Tibial artery (tissue), 4 donors: ENCODE measurements around the gene ACBD4.
A peak's percentile ranks its signal among the peaks of the same experiment; 100 is the strongest.

ENCODE experiments used
- DNase-seq, 2 donors: peaks; one replicate each; pipeline ENCODE4 v3.0.0-alpha.2; 2019
- H3K27ac ChIP-seq, 2 donors: fragments of 200-600 bp; sonication (generic) in 1 of 2; 1 replicate in 1 of 2; 2 replicates in 1 of 2; pipeline ENCODE4 v1.5.1; 2018 to 2019; ENCODE audit warnings: mild to moderate bottlenecking in 1 of 2
- H3K27me3 ChIP-seq, 2 donors: fragments of 200-600 bp; sonication (generic) in 1 of 2; one replicate each; pipeline versions ENCODE4 v1.5.1 to v1.6.0; 2016 to 2019
- H3K36me3 ChIP-seq, 3 donors: fragments of 200-600 bp; sonication (generic) in 2 of 3; one replicate each; pipeline ENCODE4 v1.5.1; 2016 to 2019; ENCODE audit warnings: mild to moderate bottlenecking in 2 of 3
- H3K4me1 ChIP-seq, 4 donors: fragments of 200-600 bp; sonication (generic) in 2 of 4; 1 replicate in 3 of 4; 2 replicates in 1 of 4; pipeline ENCODE4 v1.5.1; 2016 to 2019
- H3K4me3 ChIP-seq, 2 donors: fragments of 200-600 bp; sonication (generic) in 1 of 2; 1 replicate in 1 of 2; 2 replicates in 1 of 2; pipeline ENCODE4 v1.5.1; 2018 to 2019; ENCODE audit warnings: mild to moderate bottlenecking in 2 of 2
- H3K9me3 ChIP-seq, 3 donors: fragments of 200-600 bp; sonication (generic) in 1 of 3; one replicate each; pipeline ENCODE4 v1.5.1; 2016 to 2019
- intact Hi-C: fragments of 100-400 bp; cut with DNase I; formaldehyde crosslinking; loops from one replicate; pipeline ENCODE4 v1.15.0; 2023; ENCODE audit warnings: low total_unique reads
- TF ChIP-seq, protein P1 (sequence below), 2 experiments: fragments of 200-600 bp in 1 of 2; fragments of 450-650 bp in 1 of 2; IDR thresholded peaks; one replicate each; pipeline ENCODE4 v1.5.1; 2017 to 2019; ENCODE audit warnings: antibody characterized with exemption in 2 of 2, mild to moderate bottlenecking in 1 of 2, moderate library complexity in 1 of 2

The ACBD4 gene

DNA sequence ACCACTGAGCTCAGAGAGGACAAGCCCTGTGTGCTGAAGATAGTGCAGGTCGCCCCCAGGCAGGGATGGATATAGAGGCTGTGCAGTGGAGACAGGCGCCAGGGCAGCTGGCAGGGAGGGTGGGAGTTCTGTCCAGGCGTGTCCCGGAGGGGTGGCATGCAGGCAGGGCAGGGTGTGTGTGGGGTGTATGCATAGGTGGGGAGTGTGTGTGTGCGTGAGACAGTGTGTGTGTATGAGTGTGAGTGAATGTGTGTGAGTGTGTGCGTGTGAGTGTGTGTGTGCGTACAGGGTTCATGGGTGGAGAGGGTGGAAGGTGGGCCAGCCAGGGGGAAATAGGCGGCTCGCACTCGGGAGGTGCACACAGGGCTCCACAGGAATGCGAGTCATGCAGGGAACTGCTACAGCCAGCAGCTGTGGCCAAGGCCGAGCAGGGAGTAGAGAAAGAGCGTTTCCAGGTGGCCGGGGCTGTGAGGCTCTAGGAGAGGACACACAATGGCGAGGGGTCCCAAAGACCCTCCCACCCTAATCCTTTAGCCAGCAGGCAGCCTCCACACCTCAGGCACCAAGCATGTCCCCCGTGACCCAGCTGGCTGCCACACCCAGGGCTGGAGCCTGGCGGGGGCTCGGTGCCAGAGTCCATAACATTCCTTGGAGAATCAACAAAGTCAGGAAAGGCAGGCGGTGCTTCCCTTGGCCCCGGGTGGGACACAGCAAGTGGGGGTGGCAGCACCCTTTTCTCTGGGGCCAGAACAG lies 7.8 kb upstream of the ACBD4 start:
- TF ChIP-seq, protein P1, sequence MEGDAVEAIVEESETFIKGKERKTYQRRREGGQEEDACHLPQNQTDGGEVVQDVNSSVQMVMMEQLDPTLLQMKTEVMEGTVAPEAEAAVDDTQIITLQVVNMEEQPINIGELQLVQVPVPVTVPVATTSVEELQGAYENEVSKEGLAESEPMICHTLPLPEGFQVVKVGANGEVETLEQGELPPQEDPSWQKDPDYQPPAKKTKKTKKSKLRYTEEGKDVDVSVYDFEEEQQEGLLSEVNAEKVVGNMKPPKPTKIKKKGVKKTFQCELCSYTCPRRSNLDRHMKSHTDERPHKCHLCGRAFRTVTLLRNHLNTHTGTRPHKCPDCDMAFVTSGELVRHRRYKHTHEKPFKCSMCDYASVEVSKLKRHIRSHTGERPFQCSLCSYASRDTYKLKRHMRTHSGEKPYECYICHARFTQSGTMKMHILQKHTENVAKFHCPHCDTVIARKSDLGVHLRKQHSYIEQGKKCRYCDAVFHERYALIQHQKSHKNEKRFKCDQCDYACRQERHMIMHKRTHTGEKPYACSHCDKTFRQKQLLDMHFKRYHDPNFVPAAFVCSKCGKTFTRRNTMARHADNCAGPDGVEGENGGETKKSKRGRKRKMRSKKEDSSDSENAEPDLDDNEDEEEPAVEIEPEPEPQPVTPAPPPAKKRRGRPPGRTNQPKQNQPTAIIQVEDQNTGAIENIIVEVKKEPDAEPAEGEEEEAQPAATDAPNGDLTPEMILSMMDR (IDR thresholded peaks at IDR 0.05), result no peak
- peak; percentile 67 to 90 for DNase-seq
- Histone ChIP-seq H3K9me3 (no peaks in the 10 kb centered on the region), H3K27ac (peak overlapping the region; percentile 98 to 99), H3K36me3 (no peaks in the 10 kb centered on the region), H3K4me1 (peaks cover 0 to 81% (median 73%) of the 10 kb centered on the region in 4 donors), H3K4me3 (peak overlapping the region; percentile 21 to 37), H3K27me3 (no peaks in the 10 kb centered on the region)
- intact Hi-C loops, result no loop called here

DNA sequence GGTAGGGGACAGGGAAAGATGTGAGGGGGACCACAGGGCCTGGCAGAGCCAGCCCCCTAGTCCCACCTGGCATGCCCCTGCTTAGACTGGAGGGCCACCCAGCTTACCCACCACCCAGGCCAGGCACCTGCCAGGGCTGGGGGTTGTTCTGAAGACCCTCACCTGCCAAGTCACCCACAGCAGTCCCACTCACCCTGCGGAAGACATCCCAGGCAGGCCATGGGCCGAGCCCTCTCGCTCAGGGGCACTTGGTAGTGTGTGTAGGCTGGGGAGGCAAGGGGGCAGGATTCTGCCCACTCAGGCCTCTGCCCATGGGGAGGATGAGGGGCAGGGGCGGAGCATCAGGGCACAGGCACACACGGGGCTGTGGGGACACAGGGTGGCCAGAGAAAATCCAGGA lies 7.2 kb upstream of the ACBD4 start:
- H3K27ac ChIP-seq, result peak overlapping the region; percentile 98 to 99
- no peaks in the 10 kb centered on the region for H3K27me3 ChIP-seq
- H3K36me3 ChIP-seq, result no peaks in the 10 kb centered on the region
- peak overlapping the region in 1 of 2 donors; percentile 37 for H3K4me3 ChIP-seq
- H3K4me1 ChIP-seq, result peaks cover 0 to 75% (median 69%) of the 10 kb centered on the region in 4 donors
- intact Hi-C loops, result no loop called here
- TF ChIP-seq, protein P1 (IDR thresholded peaks at IDR 0.05), result no peak
- H3K9me3 ChIP-seq, result no peaks in the 10 kb centered on the region
- no peak for DNase-seq

DNA sequence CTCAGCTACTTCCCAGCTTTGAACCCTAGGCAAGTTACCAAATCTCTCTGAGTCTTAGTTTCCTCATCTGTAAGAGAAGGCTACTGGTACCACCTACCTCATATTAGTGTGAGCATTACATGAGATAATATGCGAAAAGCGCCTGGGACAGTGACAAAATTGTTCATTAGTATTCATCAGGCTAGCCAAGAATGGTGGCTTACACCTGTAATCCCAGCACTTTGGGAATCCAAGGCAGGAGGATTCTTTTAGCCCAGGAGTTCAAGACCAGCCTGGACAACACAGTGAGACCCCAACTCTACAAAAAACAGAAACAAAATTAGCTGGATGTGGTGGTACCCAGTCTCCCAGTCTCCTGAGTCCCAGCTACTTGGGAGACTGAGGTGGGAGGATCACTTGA lies 6.5 kb upstream of the ACBD4 start:
- peak overlapping the region; percentile 98 to 99 for H3K27ac ChIP-seq
- no peak for DNase-seq
- no peaks in the 10 kb centered on the region for H3K36me3 ChIP-seq
- TF ChIP-seq, protein P1 (IDR thresholded peaks at IDR 0.05), result no peak
- intact Hi-C loops, result no loop called here
- H3K4me1 ChIP-seq, result peaks cover 0 to 68% (median 63%) of the 10 kb centered on the region in 4 donors
- H3K27me3 ChIP-seq, result no peaks in the 10 kb centered on the region
- no peak overlapping the region for H3K4me3 ChIP-seq
- H3K9me3 ChIP-seq, result no peaks in the 10 kb centered on the region

DNA sequence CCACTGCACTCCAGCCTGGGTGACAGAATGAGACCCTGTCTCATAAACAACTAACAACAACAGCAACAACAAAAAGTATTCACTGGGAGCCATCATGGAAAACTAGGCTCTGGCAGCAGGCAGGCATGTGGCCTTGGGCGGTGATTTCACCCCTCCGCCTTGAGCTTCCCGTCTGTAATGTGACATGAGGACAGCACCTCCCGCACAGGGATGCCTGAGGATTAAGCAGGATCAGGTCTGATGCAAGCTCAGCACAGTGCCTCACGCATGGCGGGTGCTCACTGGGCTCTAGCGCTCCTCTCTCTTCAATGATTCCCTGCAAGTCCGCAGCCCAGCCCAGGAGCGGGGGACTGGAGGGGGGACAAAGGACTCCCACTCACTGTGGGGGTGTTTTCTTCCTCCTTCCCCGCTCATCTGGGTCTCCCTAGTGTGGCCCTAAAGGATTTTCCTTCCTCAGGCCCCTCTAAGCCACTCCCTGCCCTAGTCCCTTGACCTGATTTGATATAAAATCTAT lies 6.0 kb upstream of the ACBD4 start:
- H3K4me3 ChIP-seq, result no peak overlapping the region
- H3K27ac ChIP-seq, result peak overlapping the region; percentile 98 to 99
- TF ChIP-seq, protein P1 (IDR thresholded peaks at IDR 0.05), result no peak
- H3K36me3 ChIP-seq, result no peaks in the 10 kb centered on the region
- peaks cover 0 to 63% (median 58%) of the 10 kb centered on the region in 4 donors for H3K4me1 ChIP-seq
- no peaks in the 10 kb centered on the region for H3K27me3 ChIP-seq
- DNase-seq, result no peak
- H3K9me3 ChIP-seq, result no peaks in the 10 kb centered on the region
- intact Hi-C loops, result no loop called here

DNA sequence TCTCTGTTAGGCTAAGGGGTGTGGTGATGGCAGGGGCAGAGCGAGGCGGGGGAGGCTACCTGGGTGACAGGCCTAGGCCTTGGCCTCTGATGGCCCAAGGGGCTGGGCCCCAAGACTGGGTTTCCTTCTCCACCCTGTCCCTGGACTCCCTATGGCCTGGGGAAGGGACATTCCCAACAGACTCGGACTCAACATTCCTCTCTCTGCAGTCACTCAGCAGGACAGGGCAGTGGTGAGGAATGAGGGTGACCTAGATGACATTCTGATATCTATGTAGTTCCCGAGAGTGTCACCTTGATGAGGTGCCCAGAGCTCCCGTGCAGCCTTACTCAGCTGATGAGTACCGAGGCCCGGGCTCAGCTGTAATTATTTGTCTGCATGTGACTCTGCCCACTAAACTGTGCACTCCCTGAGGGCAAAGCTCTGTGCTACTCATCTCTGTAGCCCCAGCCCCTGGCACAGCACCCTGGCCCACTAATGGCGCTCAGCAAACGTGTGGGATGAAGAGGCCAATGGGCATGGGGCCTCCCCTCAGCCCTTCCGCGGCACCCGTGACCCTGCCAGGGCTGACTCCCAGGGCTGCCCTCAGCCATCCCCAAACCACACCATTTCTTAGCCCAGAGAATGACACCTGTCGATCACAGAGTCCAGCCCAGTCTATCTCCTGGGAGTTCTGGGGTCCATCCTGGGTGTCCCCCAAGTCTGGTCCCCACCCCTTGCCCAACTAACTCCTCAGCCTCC lies 5.4 kb upstream of the ACBD4 start:
- TF ChIP-seq, protein P1 (IDR thresholded peaks at IDR 0.05), result no peak
- peak overlapping the region; percentile 70 to 94 for H3K4me3 ChIP-seq
- H3K36me3 ChIP-seq, result no peaks in the 10 kb centered on the region
- H3K27me3 ChIP-seq, result no peaks in the 10 kb centered on the region
- H3K27ac ChIP-seq, result peak overlapping the region; percentile 98 to 99
- H3K4me1 ChIP-seq, result peaks cover 0 to 58% (median 52%) of the 10 kb centered on the region in 4 donors
- intact Hi-C loops, result loop anchor here (5.0 kb wide), 2 partner anchors 33 to 213 kb away; partner anchors contain the start of gene GFAP
- DNase-seq, result peak in 1 of 2 donors; percentile 57
- no peaks in the 10 kb centered on the region for H3K9me3 ChIP-seq
